C4-2B (cell line): ENCODE data around the gene SLC2A9.

Experiments
- H3K27ac ChIP-seq: fragments of 450-650 bp; 2 replicates; pipeline ENCODE4 v1.5.1; 2017
- CTCF ChIP-seq: fragments of 450-650 bp; conservative IDR thresholded peaks from 2 replicates; pipeline ENCODE4 v1.5.1; 2017; ENCODE audit warnings: mild to moderate bottlenecking
- ZFX ChIP-seq: fragments of 450-650 bp; IDR thresholded peaks from 2 replicates; pipeline ENCODE4 v1.6.1; 2017

Gene SLC2A9

GRCh38 chr4:9947168-9948062, 73.9 kb downstream of the SLC2A9 start:
- TF ChIP-seq ZFX: no peak
- no peak for TF ChIP-seq CTCF
- no peak overlapping the region for H3K27ac ChIP-seq

- TF ChIP-seq ZFX (no peak), CTCF (no peak)
- H3K27ac ChIP-seq: no peak overlapping the region
Measured at GRCh38 chr4:9946170-9946569, 75.1 kb downstream of the SLC2A9 start.

- no peak for TF ChIP-seq CTCF
- no peak for TF ChIP-seq ZFX
- H3K27ac ChIP-seq: no peak overlapping the region
Measured at GRCh38 chr4:9944431-9945425, 76.6 kb downstream of the SLC2A9 start.

GRCh38 chr4:9943761-9944160, 77.5 kb downstream of the SLC2A9 start:
- no peak for TF ChIP-seq CTCF
- no peak for TF ChIP-seq ZFX
- H3K27ac ChIP-seq: no peak overlapping the region

- TF ChIP-seq CTCF (no peak), ZFX (no peak)
- H3K27ac ChIP-seq: no peak overlapping the region
Measured at GRCh38 chr4:9942921-9943600, 78.2 kb downstream of the SLC2A9 start.

GRCh38 chr4:9942139-9942538, 79.2 kb downstream of the SLC2A9 start:
- no peak for TF ChIP-seq ZFX
- TF ChIP-seq CTCF: no peak
- no peak overlapping the region for H3K27ac ChIP-seq
